ENCODE measurements around the gene FPR2.
"Not testable (repeated sequence)": the region's sequence is repeated elsewhere in the genome, so short reads cannot be mapped to it uniquely, and the experiment has no call there.

Gene FPR2

DNA sequence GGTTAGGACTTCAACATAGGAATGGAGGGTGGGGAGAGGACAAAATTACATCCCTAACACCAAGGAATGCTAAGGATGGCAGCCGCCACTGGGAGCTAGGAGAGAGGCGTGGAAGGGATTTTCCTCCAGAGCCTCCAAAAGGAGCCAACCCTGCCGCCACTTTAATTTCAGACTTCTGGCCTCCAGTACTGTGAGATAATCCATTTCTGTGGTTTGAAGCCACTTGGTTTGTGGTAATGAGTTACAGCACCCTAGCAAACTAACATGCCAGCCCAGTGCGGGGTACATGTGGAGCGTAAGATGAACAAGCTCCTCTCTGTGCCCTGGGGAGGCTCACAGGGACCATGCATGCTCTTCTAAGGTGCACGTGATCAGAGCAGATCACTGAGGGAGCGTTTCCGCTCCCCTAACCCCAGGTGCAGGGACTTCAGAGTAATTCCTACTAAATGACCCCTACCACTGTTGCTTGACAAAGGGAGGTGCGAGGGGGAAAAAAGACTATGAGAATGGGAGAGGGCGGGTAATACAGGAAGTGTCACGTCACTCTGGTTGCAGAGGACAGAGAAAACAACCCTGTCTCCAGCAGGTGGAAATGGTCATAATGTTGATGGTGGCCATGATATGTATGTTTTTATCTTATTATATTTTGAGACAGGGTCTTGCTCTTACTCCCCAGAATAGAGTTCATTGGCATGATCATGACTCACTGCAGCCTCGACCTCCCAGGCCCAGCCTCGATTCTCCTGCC, 21.3 kb upstream of the FPR2 start:
- DNase-seq (ENCODE audit: low read depth), result no peak

DNA sequence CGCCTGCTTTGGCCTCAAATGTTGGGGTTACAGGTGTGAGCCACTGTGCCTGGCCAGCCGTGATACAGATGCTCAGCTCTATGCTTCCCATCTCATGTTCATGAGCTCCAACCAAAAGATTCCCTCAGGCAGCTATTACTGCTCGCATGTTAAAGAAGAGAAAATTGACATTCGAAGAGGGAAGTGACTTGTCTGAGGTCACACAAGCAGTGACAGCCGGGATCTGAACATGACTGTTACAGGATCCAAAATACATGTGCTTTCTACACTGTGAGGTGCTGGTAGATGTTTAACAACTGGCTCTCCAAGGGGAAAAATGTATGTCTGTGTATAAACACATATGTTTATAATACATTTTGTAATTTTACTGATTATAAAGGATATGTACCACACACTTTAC, 20.6 kb upstream of the FPR2 start:
- DNase-seq (ENCODE audit: low read depth), result no peak

DNA sequence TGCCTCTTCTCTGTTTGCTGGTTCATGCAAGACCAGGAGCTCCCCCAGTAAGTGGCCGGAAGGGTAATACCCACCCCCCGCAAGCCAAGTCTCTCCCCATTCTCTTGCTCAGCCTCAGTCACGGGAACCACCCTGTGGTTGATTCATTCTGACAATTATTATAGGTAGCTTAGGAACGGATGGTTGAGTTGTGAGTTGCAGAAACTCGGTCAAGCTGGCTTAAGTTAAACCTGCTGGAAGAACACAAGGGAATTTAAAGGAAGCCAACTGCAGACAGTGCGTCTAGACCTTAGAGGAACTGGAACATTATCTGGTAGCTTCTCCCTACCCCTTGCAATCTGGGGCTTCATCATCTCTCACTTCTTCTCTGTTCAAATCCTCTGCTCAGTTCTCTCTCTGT, 18.2 kb upstream of the FPR2 start:
- DNase-seq (ENCODE audit: low read depth), result no peak

DNA sequence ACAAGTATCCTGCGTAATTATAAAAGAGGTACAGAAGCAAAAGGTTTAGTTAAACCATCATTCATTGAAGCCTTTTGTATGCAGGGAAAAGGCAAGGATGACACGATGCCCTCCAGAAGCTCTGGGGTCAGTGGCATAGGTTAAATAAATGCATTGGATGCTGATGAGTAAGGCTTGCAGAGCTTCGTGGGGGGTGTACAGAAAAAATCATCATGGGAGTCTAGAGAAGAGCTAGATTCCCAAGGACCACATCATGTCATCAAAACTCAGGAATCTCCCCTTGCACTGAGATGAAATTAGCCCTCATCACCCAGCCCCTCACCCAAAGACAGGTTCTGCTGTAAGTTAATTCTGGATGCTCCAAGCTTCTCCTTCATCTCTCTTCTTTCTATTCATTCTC, 17.6 kb upstream of the FPR2 start:
- no peak for DNase-seq (ENCODE audit: low read depth)

DNA sequence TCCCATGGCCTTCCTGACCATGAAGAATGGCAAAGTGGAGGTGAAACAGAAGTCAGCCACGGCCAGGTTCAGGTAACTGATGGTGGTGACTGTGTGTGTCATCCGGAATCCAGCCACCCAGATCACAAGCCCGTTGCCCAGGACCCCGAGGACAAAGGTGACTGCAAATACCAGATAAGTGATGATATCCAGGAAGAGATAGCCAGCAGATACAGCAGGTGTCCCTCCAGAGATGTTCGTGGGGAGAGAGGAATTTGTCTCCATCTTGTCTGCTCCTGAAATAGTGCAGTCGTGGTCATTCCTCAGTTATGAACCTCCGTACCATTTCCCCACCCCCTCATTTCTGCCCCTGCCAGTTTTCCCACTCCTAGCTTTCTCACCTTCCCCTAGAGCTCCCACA, 14.2 kb upstream of the FPR2 start:
- DNase-seq (ENCODE audit: low read depth), result no peak

DNA sequence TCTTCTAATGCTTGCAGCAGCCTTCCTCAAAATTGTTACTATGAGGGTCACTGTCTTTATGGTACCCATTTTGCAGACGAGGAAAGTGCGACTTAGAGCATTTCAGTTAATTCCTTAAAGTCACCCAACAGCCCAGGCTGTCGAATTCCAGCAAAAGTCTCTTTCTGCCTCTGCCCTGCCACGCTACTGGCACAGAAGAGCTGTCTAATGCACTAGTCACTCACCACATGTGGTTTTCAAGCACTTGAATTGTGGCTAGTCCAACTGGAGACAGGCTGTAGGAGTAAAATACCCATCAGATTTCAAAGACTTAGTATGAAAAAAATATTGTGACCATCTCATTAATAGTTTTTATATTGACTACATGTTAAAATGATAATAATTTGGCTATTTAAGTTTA, 11.0 kb upstream of the FPR2 start:
- DNase-seq (ENCODE audit: low read depth), result no peak

DNA sequence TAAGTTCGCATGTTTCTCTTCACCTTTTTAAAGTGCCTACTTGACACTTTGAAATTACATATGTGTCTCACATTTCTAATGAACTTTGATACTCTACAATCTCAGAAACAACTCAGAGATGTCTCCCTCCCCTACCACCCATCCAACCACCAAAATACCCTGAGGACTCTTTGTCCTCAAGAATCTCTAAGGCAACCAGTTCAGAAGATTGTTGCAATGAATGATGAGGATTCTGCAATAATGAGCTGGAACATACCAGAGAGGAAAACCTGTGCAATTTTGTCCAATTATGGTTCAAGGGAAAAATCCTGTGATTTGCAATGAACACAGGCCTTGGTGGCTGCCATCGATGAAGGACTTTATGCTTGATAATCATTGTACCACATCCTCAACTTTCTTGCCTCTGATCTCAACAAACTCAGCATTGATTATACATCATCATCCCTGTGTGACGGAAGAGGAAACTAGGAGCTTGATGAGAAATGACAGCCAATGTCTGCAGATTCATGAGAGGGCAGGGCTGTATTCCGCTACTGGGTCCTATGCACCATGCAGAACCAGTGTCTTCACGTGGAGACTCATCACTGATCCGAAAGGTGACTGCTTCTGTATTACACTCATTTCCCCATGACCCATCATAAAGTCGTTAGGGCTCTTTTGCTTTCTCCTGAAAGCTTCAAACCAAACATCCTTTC, 10.4 kb upstream of the FPR2 start:
- no peak for DNase-seq (ENCODE audit: low read depth)

DNA sequence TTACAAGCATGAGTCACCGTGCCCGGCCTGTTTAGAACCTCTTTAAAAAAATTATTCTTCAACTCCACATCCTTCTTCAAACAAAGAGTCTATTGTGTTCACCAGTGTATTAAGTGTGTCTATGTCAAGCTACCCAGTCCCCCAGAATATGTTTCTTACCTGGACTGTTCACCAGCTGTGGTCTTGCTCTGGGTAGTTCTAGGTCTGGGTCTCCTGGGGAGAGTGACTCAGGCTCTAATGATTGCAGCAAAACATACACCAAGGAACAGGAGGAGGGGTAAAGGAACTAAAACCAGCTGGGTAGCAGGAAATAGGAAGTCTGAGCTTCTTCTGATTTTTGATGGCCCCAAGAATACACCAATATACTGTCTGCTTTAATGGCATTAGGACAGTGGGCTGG, 9.3 kb upstream of the FPR2 start, which contains the start of gene FPR1:
FPR1 (minus strand) TSS at position 224 of the 400 bp plus-strand sequence. CDS start 4,884 bp downstream, outside the sequence.
- DNase-seq (ENCODE audit: low read depth), result no peak

DNA sequence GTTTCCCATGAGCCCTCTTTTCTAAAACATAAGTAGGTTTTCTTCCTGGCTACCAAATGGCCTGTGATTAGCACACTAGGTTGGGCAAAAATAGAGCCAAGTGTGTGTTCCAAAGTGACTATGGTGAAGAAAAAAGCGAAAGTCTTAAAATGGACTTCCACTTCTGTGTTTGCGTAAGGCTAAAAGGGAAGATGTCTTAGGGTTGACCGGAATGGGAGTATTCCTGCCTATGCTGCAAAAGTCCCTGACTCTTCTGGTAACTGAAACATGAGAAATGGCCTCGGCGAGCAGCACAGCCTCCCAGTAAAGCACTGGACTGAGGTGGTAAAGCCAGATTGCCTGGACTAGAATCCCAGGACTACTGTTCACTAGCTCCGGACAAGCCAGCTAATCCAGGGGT, 6.9 kb upstream of the FPR2 start:
- DNase-seq (ENCODE audit: low read depth), result no peak

DNA sequence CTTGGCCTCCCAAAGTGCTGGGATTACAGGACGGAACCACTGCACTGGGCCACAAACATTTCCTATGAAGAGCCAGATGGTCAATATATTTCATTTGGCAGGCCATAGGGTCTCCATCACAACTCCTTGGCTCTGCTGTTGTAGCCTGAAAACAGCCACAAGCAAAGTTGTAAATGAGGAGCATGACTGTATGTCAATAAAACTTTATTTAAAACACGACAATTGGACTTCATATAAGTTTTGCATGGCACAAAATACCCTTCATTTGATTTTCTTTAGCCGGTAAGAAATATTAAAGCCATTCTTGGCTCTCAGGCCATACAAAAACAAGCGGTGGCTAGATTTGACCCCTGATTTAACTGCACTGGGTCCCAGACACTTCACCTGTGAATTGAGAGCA, 6.2 kb upstream of the FPR2 start:
- DNase-seq (ENCODE audit: low read depth), result no peak

DNA sequence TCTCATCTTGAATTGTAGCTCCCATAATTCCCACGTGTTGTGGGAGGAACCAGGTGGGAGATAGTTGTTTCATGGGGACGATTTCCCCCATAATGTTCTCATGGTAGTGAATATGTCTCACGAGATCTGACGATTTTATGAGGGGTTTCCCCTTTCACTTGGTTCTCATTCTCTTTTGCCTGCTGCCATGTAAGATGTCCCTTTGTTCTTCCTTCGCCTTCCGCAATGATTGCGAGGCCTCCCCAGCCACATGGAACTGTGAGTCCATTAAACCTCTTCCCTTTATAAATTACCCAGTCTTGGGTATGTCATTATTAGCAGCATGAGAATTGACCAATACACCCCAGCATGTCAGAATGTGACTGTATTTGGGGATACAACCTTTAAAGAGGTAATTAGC, 5.4 kb upstream of the FPR2 start:
- no peak for DNase-seq (ENCODE audit: low read depth)

DNA sequence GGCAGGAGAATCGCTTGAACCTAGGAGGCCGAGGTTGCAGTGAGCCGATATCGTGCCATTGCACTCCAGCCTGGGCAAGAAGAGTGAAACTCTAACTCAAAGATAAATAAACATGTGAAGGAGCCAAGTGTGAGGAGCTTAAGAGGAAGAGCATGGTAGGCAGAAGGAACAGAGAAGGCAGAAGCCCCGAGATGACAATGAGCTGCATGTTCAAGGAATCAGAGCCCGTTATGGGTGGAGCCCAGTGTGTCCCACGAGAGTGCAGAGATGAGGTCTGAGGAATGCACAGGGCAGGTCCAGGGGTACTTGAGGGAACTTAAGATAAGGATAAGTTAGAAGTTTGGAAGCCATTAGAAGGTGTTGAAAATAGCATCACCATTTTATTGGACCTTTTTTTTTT, 716 bp downstream of the FPR2 start:
- DNase-seq (ENCODE audit: low read depth), result no peak

DNA sequence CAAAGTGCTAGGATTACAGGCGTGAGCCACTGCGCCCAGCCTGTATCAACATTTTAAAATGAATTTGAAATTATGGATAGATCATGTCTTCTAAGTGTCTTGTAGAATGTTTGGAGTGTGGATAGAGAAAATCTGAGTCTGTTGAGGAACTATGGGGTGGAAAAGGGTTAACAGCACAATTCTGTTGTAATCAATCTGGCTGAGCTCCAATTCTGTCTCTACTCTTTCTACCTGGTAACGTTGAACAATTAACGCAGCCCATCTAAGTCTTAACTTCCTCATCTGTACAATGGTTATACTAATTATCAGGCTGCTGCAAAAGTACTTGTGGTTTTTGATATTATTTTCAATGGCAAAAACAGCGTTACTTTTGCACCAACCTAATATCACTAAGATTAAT, 4.1 kb downstream of the FPR2 start:
- DNase-seq (ENCODE audit: low read depth), result no peak

DNA sequence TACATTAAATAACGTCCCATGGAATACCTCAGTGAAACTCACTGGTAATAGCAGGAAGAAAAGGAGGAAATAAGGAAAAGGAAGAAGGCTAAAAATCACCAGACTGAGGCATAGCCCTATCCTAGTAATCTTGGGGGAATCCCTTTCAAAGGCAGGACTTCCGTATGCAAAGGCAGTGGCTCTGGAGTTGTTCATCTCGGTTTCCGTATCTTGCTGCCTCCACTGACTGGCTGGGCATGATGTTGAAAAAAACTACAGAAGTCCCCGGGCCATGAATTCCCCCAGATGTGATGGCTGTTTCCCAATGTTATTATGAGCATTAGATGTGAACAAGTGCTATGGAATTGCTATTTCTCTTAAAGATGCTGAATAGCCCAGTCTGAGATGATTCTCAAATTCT, 5.5 kb downstream of the FPR2 start:
- no peak for DNase-seq (ENCODE audit: low read depth)

DNA sequence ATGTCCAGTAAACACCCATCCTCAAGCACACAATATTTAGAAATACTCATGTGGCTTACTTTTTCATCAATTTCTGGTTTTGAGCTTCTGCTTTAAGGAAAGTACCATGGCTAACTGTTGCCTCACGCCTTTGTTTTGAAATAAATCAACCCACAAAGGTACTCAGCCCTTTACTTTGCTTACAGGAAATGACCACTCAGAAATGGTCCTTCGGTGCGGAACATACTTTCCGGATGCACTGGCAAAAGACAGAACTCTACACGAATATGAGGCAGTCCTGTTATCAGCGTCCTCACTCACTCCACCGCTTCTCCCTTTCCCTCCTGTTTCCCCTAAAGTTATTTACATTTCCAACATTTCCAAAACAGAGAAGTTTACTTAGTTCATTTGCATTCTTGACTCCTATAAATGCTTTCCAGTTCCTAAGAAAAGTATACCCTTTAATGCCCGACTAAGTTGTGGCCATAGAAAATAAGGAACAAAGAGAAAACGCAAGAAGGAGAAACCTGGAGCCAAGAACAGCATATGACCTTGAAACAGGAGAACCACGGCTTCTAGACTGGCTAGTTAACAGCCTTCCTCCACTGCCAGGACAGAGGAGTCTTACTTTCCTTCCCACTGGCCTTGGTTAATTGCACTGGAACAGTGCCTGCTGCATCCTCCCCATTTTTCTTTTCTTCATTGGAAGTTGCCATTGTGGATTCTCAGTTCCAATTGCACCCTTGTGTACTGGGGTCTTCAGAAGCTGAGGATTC, 10.6 kb downstream of the FPR2 start:
- DNase-seq (ENCODE audit: low read depth), result no peak

DNA sequence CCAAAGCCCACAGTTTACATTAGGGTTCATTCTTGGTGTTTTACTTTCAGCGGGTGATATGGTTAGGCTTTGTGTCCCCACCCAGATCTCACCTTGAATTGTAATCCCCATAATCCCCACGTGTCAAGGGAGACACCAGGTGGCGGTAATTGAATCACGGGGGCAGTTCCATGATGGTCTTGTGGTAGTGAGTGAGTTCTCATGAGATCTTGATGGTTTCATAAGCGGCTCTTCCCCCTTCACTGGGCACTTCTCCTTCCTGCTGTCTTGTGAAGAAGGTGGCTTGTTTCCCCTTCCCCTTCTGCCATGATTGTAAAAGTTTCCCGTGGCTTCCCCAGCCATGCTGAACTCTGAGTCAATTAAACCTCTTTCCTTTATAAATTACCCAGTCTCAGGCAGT, 12.0 kb downstream of the FPR2 start:
- no peak for DNase-seq (ENCODE audit: low read depth)

DNA sequence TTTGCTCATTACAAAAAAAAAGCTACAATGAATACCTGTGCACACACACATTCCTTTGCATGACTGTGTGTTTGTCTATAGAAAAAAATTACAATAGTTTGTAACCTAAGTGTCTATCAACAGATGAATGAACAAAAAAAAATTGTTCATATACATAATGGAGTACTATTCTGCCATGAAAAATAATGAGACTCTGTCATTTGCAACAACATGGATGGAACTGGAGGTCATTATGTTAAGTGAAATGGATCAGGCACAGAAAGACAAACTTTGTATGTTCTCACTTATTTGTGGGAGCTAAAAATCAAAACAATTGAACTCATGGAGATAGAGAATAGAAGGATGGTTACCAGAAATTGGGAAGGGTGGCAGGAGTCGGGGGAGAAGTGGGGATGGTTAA, 15.6 kb downstream of the FPR2 start:
- not testable (repeated sequence) for DNase-seq (ENCODE audit: low read depth)

DNA sequence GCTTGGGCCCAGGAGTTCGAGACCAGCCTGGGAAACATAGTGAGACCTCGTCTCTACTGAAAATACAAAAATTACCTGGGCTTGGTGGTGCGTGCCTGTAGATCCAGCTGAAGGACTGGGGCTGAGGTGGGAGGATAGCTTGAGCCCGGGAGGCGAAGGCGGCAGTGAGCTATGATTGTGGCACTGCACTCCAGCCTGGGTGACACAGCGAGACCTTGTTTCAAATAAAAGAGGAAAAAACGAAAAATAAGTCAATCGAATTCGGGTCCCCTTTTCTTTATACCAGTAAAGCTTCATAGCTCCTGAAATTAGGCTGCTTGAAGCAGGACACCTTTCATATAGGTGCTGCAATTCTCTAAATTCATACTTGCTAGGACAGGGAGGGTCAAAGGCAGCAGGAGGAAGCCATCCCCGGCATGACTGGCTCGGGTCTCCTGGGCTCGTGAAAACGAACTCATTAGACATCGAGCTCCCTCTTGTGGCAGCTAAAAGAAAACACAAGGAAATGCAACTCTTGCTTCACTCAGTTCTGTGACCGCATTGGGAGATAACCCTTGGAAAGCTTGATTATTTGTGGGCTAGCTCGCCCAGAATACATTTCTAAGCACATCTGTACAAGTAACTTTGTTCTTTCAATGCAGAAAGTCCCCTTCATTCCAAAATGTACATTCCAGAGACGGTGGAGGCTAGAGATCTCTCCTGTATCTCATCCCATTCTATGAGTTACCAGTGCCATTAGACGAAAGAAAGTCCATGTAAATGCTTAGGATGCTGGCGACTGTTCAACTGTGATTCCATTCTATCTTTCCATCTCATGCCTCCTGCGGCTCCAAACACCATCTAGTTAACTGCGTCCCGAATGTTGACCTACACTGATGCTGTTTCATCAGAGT, 16.8 kb downstream of the FPR2 start:
- DNase-seq (ENCODE audit: low read depth), result no peak

DNA sequence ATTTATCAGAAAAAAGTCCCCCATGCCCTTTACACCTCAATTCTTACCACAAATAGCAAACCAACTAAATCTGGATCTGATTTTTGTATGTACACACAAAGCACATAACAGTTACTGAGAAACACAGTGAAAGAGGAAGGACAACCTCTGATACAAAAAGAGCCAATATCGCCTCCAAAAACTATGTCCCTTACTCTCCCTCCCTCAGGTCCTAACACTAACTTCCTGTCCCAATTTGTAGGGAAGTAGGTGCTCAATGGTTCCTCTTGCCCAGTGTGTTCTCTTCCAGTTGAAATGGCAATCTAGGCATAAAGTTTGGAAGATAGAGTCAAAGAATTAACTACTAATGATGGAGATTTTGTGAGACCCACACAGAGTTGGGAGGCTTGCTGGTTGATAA, 18.2 kb downstream of the FPR2 start:
- DNase-seq (ENCODE audit: low read depth), result no peak

DNA sequence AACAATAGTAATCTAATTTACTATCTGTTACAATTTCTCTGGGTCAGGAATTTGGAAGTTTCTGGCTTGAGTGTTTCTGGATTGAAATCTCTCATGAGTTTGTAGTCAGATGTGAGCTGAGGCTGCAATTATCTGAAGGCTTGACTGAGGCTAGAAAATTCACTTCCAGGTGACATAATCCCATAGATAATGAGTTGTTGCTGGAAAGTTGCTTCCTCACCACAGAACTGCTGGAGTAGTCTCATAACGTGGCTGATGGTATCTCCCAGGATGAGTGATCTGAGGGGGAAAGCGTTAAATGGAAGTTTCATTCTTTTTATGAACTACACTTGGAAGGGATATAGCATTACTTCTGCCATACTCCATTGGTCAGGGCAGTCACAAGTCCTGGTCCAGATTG, 18.7 kb downstream of the FPR2 start:
- DNase-seq (ENCODE audit: low read depth), result no peak

DNA sequence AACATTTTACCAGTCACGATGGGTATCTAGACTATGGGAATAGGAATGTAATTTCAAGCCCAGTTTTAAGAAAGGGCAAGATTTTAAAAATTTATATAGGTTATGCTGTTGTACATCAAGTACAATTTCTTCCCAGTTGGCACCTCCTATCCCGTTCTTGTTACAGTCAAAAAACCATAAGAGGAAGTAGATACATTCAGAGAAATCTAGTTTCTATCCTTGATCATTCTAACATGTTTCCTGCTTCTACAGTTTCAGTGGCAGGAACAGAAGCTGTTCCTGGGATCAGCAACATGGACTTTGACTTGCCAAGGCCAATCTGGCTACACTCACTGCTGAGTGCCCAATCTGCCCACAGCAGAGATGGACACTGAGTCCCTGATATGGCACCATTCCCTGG, 19.3 kb downstream of the FPR2 start:
- DNase-seq (ENCODE audit: low read depth), result no peak

DNA sequence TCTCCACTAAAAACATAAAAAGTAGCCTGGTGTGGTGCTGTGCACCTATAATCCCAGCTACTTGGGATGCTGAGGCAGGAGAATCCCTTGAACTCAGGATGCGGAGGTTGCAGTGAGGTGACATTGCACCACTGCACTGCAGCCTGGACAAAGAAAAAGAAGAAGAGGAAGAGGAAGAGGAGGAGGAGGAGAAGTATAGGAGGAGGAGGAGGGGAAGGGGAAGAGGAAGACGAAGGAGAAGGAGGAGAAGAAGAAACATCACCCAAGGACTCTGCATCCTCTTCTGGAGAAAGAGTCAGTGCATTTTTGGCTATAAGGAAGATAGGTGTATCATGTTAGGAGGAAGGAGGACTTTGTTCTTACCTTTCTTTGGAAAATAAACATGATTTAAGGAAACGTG, 21.0 kb downstream of the FPR2 start:
- no peak for DNase-seq (ENCODE audit: low read depth)

Data from GM04503 (cell line).